GM18951 (cell line): ENCODE results near the gene HNRNPLL.

Source experiments
- POLR2A ChIP-seq: IDR thresholded peaks from 4 replicates; pipeline ENCODE4 v1.6.1; 2011; ENCODE audit warnings: mild to moderate bottlenecking; ENCODE audit not compliant: insufficient read length, insufficient read depth; ENCODE audit errors: extremely low read depth
- in situ Hi-C: fragments of 300-500 bp; cut with MboI; formaldehyde crosslinking; loops from one replicate; pipeline ENCODE4 v1.12.0; 2022; ENCODE audit warnings: low sequenced_read_pairs, mixed read lengths, inconsistent platforms; ENCODE audit not compliant: unreplicated experiment

The HNRNPLL gene

GRCh38 chr2:38568724-38569436 is 33.8 kb downstream of the HNRNPLL start:
- in situ Hi-C loops, result no loop called here
- no peak for TF ChIP-seq POLR2A

GRCh38 chr2:38565333-38565732 is 37.4 kb downstream of the HNRNPLL start:
- in situ Hi-C loops, result no loop called here
- no peak for TF ChIP-seq POLR2A

- no peak for TF ChIP-seq POLR2A
- in situ Hi-C loops, result no loop called here
These were observed 41.0 kb downstream of the HNRNPLL start for GRCh38 chr2:38561691-38562090.

GRCh38 chr2:38560092-38560491 is 42.6 kb downstream of the HNRNPLL start:
- in situ Hi-C loops, result no loop called here
- TF ChIP-seq POLR2A, result no peak

- TF ChIP-seq POLR2A, result no peak
- in situ Hi-C loops, result no loop called here
These were observed 44.7 kb downstream of the HNRNPLL start for GRCh38 chr2:38557981-38558380.

- no peak for TF ChIP-seq POLR2A
- in situ Hi-C loops, result no loop called here
These were observed 45.5 kb downstream of the HNRNPLL start for GRCh38 chr2:38557217-38557616.

- TF ChIP-seq POLR2A, result no peak
- in situ Hi-C loops, result no loop called here
These were observed 46.5 kb downstream of the HNRNPLL start for GRCh38 chr2:38556006-38556801.

- TF ChIP-seq POLR2A, result no peak
- in situ Hi-C loops, result no loop called here
These were observed 47.6 kb downstream of the HNRNPLL start for GRCh38 chr2:38554973-38555595.

GRCh38 chr2:38553554-38553953 is 49.2 kb downstream of the HNRNPLL start:
- in situ Hi-C loops, result no loop called here

GRCh38 chr2:38552259-38552658 is 50.5 kb downstream of the HNRNPLL start:
- no peak for TF ChIP-seq POLR2A
- in situ Hi-C loops, result no loop called here

More at GRCh38 chr2:38553554-38553953, 49.2 kb downstream of the HNRNPLL start:
- no peak for TF ChIP-seq POLR2A

GRCh38 chr2:38551746-38552145 is 51.0 kb downstream of the HNRNPLL start:
- no peak for TF ChIP-seq POLR2A
- in situ Hi-C loops, result no loop called here

- no peak for TF ChIP-seq POLR2A
- in situ Hi-C loops, result no loop called here
These were observed 51.6 kb downstream of the HNRNPLL start for GRCh38 chr2:38551171-38551570.

GRCh38 chr2:38549851-38550250 is 52.9 kb downstream of the HNRNPLL start:
- TF ChIP-seq POLR2A, result no peak
- in situ Hi-C loops, result no loop called here

- no peak for TF ChIP-seq POLR2A
- in situ Hi-C loops, result no loop called here
These were observed 53.5 kb downstream of the HNRNPLL start for GRCh38 chr2:38549071-38549704.

GRCh38 chr2:38547791-38548190 is 54.9 kb downstream of the HNRNPLL start:
- TF ChIP-seq POLR2A, result no peak
- in situ Hi-C loops, result no loop called here
